Hematopoietic multipotent progenitor cell treated with erythropoietin and hydrocortisone succinate and interleukin-3 and kit ligand, for 4 days (in vitro differentiated cells): ENCODE measurements around the gene ZNF711.
"Not testable (repeated sequence)": the region's sequence is repeated elsewhere in the genome, so short reads cannot be mapped to it uniquely, and the experiment has no call there.

Experiments used
- DNase-seq: peaks from one replicate; pipeline ENCODE4 v3.0.0-alpha.2; 2015

ZNF711 gene

DNA sequence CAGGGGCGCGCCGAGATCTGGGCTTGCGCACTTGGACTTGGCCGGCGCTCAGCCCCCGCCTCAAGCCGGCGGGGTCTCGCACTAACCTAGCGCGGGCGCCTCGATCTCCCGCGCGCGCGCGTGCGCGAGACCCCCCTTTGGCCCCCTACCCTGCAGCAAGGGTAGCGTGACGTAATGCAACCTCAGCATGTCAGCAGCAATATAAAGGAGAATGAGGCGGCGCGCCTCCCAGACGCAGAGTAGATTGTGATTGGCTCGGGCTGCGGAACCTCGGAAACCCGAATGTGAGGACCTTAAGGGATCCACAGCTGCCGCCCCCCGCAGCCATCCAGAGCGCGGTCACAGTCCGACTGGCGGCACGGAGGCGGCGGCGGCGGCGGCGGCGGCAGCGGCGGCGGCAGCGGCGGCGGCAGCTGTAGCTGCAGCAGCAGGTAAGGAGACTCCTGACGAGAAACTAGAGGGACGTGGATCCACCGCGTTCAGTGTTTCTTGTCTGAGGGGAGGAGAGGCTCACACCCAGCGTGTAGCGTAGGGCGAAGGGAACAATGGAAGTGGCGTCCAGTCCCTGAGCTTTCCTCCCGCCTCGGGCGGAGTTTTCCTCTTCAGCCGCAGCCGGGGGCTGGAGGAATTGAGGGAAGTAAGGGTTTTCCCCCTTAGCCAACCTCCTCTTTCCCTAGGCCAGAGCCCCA is at the start of gene ZNF711, which contains the start of gene SATL1:
TSS of gene ZNF711 (plus strand) at position 231 of the 689 bp plus-strand sequence. CDS start 3,582 bp downstream, outside the sequence.
TSS of gene SATL1 (minus strand) at position 19 of the 689 bp plus-strand sequence. CDS start 134,811 bp downstream, outside the sequence.
- DNase-seq, result peak; percentile 86

DNA sequence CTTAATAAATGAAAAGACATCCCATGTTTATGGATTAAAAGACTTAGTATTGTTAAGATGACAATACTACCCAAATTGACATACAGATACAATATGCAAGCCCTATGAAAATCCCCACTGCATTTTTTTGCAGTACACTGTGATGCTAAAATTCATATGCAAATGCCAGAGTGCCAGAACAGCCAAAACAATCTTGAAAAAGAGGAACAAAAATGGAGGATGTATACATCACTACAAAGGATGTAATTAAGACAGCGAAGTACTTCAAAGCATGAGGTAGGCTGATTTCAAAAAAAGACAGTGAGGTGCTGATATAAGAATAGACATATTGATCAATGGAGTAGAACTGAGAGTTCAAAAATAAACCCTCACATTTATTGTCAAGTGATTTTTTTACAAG is 47.5 kb upstream of the ZNF711 start:
- no peak for DNase-seq

DNA sequence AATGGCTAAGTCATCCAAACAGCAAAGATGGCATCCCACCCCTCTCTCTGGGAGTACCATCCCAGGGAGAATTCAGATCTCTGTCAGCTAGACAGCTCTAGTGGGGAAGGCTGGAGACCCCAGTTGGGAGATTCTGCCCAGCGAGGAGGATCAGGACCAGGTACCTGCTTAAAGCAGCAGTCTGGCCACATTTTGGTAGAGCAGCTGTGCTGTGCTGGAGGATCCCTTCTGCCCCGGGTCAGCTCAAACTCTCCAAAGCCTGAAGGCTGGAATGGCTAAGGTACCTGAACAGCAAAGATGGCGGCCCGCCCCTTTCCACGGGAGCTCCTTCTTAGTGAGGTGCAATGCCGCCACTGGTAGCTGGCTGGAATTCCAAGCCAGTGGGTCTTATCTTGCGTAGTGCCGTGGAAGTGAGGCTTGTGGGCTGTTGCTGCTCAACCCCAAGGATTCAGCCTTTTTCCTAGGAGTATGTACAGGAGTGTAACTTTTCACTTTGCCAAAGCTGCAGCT is 40.3 kb upstream of the ZNF711 start:
- DNase-seq, result no peak

DNA sequence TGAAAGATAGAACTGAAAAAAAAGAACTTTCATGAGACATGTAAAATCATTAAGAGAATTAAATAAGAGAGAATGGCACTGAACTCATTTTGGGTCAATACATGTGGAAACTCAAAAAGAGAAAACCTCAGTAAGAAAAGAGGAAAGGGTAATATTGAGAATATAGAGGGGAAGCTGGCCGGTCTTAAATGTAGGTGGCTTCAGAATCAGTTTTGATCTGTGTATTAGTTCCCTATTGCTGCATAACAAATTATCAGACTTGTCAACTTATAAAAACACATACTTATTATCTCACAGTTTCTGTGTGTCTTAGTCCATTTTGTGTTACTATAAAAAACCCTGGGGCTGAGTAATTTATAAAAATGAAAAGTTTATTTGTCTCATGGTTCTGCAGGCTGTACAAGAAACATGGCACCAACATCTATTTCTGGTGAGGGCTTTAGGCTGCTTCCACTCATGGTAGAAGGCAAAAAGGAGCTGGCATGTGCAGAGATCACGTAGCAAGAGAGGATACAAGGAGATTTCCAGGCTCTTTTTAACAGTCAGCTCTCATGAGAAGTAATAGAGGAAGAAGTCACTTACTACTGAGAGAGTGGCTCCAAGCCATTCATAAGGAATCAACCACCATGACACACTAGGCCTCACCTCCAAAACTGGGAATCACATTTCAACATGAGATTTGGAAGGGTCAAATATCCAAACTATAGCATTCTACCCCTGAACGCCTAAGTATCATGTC is 29.8 kb upstream of the ZNF711 start:
- no peak for DNase-seq

DNA sequence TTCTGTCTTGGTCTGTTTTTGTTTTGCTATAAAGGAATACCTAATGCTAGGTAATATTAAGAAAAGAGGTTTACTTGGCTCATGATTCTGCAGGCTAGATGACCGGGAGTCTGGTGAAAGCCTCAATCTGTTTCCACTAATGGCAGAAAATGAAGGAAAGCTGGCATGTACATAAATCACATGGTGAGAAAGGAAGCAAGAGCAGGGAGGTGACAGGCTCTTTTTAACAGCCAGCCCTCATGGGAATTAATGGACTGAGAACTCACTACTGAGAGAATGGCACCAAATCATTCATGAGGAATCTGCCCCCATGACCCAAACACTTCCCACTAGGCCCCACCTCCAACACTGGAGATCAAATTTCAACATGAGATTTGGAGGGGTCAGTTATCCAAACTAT is 27.8 kb upstream of the ZNF711 start:
- DNase-seq, result no peak

DNA sequence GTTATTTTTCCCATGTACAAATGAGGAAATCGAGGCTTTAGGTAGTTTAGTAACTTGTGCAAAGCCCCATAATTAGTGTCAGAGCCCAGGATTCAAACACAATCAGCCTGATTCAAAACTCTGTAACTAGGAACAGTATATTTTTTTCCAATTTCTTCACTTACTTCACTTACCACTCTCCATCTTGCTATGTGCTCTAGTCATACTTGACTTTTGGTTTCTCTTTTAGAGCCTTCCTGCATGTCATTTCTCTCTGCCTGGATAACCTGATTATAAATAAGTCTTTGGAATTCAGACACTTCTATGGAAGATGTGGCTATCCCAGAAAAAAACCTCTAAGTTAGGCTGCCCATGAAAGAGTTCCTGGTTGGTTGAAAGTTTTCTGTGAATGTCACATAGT is 22.4 kb upstream of the ZNF711 start:
- DNase-seq, result no peak

DNA sequence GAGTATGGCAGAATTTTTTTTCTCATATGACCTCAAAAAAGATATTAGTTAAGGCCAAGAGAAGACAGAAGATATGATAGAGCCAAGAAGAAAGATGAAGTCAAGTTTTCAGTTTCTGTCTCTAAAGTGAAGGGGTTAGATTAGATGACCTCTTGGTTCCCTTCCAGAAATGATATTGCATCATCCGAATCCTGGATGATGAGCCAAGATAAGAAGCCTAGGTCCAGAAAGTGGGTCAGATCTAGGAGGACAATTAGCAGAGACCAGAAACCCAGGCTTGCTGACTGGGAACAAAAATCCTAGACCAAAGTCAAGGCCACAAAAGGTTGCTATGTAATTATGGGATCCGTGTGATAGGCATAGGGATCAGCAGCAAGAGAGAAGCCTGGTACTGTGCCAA is 20.4 kb upstream of the ZNF711 start:
- DNase-seq, result no peak

DNA sequence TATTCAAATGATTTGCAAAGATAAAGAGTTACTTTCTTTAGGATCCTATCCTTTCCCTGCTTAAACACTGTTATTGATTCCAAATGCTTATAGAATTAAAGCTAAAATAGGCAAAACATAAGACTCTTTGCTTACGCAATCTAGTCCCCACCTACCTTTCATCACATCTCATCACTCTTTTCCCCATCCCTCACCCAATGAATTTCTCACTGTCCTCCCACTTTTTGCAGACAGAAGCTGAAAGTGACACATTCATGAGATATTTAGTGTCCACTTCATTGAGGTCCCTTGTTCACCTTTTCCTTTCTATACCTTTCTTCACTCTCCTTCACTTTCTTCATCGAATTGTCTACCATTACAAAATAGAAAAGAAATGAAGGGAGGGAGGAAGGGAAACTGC is 636 bp upstream of the ZNF711 start:
- peak; percentile 2 for DNase-seq

DNA sequence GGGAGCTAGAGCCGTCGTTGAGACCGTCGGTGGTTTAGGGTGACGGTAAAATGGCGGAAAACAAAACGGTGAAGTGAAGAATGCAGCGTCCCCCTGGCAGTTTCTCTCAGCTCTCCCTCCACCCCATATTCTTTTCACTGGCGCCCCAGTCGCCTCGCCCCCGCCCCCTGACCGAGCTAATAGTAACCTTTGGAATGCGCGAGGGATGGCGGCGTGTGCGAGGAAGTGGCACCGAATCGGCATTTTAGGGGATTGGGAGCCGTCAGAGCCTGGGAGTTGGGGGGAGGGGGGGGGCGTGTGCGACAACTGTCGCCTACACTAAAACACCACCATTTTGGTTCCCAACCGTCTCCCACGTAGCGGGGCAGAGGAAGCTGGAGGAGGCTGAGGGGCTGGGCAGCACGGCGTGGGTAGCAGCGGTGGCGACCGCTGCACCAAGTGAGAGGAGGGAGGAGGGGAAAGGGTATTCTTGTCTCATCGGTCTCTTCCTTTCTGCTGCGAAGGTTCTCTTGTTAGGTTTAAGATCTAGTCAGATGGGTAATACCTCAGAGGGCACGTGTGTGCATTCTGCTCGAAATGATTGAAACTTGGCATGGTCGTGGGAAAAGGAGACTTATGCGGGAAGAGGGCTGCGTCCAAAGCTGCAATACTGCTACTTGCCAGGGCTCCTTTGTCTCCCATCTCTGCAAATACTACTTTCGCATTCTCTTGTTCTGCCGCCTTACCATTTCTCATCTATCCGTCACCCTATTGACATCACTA is 840 bp downstream of the ZNF711 start:
- peak; percentile 64 for DNase-seq

DNA sequence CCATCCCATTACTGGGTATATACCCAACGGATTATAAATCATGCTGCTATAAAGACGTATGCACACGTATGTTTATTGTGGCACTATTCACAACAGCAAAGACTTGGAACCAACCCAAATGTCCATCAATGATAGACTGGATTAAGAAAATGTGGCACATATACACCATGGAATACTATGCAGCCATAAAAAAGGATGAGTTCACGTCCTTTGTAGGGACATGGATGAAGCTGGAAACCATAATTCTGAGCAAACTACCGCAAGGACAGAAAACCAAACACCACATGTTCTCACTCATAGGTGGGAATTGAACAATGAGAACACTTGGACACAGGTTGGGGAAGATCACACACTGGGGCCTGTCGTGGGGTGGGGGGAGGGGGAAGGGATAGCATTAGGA is 41.5 kb downstream of the ZNF711 start:
- not testable (repeated sequence) for DNase-seq

DNA sequence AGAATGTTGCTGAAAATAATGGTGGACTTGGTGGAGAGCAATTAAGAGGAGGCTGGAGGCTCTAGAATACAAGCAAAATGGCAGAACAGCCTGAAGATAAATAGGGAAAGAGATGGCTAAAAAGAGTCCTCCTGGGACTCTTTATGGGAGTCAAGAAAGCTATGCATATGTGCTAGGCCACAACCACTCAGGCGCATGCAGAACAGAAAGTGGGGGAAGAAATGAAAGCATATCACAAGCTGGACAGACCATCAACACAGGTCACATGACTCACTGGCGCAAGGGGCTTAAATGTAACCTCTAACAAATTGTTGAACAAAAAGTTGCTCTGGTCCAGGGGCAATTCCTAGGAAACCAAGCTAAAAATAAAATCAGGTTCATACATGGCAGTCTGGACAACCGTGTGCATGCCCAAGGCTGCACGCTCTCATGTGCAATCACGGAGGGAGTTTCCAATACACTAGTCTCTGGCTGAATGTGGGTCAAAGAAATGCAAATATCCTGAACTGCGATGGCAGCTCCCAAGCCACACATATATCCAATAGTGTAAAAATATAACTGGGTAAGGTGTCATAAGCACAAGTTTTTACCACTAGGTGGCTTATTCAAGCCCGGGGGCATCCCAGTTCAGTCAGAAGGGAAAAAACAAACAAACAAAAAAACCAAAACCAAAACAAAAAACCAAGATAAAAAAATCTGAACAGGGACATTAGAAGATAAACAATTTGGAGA is 45.4 kb downstream of the ZNF711 start:
- no peak for DNase-seq

DNA sequence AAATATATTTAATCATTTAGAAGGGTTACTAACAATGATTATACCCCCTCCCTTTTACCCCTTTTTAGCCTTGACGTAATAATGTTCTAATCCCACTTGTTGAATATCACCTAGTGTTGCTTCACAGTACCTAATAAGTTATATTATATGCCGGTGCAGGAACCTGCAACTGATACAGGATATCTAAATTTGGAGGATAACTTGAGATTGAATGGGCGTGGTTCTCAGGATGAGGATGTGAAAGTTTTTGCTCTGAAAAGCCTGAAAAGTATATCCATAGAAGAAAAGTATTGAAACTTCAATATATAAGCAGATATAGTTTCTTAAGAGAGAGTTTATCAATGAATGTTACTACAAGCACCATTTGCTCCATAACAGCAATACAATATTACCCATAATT is 59.8 kb downstream of the ZNF711 start:
- DNase-seq, result no peak

DNA sequence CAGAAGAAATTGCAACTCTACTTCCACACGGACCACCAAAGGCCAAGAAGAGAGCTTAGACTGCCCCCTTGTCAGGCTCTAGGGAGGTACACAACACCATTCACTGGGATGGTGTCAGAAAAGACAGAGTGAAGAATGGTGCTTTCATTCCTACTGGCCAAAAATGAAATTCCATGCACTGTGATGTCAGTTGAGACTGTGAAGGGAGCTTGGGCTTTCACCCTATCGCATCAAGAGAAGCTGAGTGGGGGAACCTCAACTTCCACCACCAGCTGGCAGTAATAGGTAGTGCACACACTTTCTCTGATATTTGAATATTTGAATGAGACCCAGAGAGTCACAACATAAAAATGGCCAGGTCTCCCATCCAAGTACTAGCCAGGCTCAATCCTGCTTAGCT is 65.9 kb downstream of the ZNF711 start:
- DNase-seq, result peak; percentile 7

DNA sequence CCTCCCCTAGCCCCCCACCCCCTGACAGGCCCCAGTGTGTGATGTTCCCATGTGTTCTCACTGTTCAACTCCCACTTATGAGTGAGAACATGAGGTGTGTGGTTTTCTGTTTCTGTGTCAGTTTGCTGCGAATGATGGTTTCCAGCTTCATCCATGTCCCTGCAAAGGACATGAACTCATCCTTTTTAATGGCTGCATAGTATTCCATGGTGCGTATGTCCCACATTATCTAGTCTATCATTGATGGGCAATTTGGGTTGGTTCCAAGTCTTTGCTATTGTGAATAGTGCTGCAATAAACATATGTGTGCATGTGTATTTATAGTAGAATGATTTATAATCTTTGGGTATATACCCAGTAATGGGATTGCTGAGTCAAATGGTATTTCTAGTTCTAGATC is 67.6 kb downstream of the ZNF711 start:
- not testable (repeated sequence) for DNase-seq
